Measurements from ENCODE around the gene MYL3.
"Not testable (repeated sequence)": the region's sequence is repeated elsewhere in the genome, so short reads cannot be mapped to it uniquely, and the experiment has no call there.

The MYL3 gene

DNA sequence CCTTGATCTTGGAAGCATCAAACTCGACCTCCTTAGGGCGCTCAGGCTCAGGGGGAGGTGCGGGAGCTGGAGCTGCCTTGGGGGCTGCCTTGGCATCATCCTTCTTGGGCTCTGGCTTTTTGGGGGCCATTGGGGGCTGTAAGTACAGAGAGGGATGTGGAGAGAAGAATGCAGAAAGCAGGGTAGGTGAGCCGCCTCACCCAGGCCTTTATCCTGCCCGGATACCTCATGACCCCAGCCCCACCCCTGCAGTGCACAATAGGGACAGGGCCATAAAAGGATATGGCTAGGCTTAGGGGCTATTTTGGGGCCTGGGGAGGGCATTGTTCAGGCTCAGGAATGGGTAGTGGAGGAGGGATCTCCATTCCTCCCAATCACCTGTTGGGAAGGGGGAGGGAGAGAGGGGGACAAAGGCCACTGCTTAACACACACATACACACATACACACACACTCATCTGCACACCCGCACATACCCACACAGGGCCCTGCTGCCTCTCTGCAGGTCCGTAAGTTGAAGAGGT is at the start of gene MYL3:
Gene MYL3 (minus strand): TSS at position 184 of the 522 bp plus-strand sequence. CDS start 54 bp downstream, at position 130.
- no peak for FAIRE-seq

DNA sequence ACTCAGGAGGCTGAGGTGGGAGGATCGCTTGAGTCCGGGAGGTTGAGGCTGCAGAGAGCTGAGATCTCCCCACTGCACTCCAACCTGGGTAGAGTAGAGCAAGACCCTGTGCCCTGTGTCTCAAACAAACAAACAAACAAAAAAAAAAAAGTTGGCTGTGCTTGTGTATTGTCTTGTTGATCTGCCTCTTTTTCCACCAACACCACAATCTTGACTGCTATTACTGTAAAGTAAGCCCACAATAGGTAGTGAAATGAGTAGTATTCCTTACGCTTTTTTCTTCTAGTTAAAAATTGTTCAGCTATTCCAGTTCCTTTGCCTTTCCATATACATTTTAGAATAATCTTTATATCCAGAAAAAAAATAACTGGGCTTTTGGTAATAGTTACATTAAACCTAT is 49.7 kb upstream of the MYL3 start:
- no peak for FAIRE-seq

GRCh38 chr3:46910914-46911313 is 47.7 kb upstream of the MYL3 start:
- FAIRE-seq, result not testable (repeated sequence)

DNA sequence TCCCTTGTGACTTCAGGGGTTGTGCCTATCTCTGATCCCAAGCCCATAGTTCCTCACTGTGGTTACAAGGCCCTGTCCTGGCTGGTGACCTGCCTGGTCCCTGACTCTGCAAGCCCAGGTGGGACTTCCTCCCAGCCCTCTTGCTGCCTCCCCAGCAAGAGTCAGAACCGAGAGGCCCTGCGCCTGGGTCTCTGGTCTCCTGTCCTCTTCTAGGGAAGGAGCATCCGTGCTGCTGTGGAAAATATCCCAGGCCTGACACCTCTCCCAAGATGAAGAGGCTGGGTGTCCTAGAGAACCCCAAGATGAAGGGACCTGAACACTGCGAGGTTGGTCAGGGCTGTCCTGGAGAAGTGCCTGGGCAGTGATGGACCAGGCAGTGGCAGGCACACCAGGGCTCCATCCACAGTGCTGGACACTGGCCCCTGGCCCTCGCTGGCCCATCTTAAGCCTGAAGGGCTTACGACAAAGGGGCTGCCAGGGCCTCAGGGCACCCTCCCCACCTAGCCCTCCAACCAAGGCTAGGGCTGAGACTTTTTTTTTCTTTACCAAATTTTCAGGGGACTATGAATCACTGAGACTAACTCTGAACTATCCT is 47.0 kb upstream of the MYL3 start:
- FAIRE-seq, result no peak

DNA sequence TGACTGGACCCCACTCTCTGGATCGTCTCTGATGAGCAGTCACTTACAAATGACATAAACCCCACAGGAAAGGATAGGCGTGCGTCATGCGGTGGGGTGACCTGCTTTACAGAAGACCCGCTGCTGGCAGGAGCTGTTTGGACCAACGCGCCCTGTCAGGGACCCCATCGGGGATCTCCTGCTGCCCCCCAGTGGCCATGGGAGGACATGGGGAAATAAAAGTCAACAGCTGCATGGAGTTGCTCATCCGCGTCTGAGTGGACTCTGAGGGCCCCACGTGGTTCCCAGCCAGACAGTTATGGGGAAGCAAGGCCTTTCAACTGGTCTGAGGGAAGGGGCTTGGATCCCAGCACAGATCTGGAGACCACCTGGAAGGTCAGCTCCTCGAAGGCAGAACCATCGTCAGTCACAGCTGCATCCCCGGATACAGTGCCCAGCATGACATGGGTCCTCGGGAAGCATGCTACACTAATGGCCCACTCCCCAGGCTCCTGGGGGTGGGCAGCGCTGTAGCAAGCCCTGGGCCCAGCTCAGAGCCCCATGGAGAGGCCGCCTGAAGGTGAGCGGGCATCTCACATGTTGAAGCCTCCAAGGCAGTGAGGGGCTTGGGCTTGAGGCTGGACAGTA is 46.4 kb upstream of the MYL3 start:
- no peak for FAIRE-seq

- no peak for FAIRE-seq
Observed at GRCh38 chr3:46908986-46909534, 45.8 kb upstream of the MYL3 start.

- FAIRE-seq, result no peak
Observed at GRCh38 chr3:46908294-46908985, 45.2 kb upstream of the MYL3 start.

- FAIRE-seq, result peak; percentile 53
Observed at GRCh38 chr3:46907960-46908293, 44.7 kb upstream of the MYL3 start.

GRCh38 chr3:46907271-46907670 is 44.0 kb upstream of the MYL3 start:
- FAIRE-seq, result no peak

- FAIRE-seq, result no peak
Observed at GRCh38 chr3:46906471-46907058, 43.3 kb upstream of the MYL3 start.

- FAIRE-seq, result no peak
Observed at GRCh38 chr3:46905661-46906451, 42.6 kb upstream of the MYL3 start.

DNA sequence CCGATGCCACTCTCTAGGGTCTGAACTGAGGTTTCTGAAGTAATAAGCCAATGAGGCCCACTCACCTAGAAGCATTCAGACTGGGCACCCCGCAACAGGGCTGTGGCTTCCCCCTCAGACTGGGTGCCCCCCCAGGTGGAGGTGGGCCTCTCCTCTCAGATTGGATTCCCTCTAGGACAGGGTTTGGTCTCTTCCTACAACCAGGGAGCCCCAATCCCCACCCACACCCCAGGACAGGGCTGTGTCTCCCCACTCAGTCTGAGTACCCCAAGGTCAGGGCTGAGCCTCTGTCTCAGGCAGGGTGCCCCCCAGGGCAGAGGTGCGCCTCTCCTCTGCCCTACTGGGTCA is 41.9 kb upstream of the MYL3 start:
- no peak for FAIRE-seq

- no peak for FAIRE-seq
Observed at GRCh38 chr3:46904303-46905212, 41.3 kb upstream of the MYL3 start.

DNA sequence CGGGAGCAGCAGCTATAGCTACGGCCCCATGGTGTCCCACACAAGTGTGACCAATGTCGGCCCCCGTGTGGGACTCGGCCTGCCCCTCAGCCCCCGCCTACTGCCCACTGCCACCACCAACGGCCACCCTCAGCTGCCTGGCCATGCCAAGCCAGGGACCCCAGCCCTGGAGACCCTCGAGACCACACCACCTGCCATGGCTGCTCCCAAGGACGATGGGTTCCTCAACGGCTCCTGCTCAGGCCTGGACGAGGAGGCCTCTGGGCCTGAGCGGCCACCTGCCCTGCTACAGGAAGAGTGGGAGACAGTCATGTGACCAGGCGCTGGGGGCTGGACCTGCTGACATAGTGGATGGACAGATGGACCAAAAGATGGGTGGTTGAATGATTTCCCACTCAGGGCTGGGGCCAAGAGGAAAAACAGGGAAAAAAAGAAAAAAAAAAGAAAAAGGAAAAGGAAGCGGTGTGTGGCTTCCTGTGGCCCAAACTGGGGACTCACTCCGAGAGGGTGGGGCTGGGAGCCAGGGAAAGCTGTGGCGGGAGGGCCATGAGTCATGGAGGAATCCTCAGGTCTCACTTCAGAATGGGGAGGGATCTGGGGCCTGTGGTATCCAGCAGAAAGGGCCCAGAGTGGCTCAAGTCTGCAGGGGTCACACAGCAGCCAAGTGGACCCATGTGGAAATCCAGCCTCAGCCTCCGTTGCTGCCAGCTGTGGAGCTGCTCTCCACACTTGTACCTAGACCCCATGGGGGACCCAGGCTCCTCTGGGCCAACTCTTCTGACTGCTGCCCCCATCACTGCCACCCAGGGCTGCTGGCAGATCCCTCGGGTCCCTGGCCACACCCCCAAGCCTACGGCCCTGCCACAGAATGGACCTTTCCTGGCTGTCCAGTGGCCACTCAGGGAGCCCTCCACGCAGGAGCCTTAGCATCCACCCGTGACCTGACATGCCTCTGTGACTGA is 40.4 kb upstream of the MYL3 start:
- FAIRE-seq, result no peak

DNA sequence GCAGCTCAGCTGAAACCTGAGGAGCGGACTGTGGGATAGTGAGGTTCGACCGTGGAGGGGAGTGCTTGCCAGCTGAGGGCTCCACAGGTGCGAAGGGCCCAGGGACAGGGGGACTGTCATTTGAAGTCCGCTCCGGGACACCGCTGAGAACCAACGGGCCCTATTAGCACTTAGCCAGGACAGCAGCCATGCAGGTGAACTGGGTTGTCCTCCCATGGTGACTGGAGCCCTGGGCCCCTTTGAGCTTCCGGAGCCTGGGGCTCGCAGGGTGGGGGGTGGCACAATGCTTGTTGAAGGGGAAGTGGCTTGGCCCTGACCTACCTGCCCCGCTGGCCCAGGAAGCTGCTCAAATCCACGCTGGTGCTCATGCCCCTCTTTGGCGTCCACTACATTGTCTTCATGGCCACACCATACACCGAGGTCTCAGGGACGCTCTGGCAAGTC is 39.0 kb upstream of the MYL3 start:
- no peak for FAIRE-seq

- FAIRE-seq, result no peak
Observed at GRCh38 chr3:46901591-46902187, 38.4 kb upstream of the MYL3 start.

DNA sequence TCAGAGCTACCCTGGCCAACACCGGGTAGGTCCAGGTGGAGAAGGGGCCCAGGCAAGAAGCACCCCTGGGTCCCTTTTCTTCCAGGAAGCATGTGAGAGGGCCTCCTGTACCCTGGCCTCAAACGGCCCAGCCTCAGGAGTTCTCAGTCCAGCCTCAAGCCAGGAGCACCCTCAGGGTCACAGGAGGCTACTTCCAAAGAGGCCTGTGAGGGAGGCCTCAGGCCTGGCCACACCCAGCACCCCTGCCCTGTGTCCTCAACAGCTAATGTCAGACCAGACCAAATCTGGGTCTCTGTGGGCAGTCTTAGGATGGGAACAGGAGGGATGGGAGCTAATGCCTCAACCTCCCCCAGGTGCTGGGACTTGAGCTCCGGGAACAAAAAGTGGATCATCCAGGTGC is 37.8 kb upstream of the MYL3 start:
- no peak for FAIRE-seq

DNA sequence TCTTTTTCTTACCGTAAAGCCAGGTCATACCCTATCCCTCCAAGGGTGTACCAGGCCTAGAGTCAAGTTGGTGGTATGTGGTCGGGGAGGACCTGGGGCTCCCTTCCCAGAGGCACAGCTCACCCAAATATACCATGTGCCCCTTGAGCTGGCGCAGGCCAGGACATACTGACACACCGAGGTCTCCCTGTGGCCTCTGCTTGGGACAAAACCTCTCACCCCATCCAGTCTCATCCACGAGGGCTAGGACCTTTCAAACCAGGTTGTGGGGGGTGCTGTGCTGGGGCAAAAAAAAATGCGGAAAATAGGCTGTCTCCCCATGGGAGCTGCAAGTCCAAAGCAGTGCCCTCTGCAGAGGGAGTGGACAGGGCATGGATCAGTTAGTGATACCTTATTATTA is 37.1 kb upstream of the MYL3 start:
- no peak for FAIRE-seq

- no peak for FAIRE-seq
Observed at GRCh38 chr3:46900007-46900292, 36.7 kb upstream of the MYL3 start.
